Epidermal melanocyte (primary cell): ENCODE data around the gene ERBB3.
"Not testable (repeated sequence)": the region's sequence is repeated elsewhere in the genome, so short reads cannot be mapped to it uniquely, and the experiment has no call there.

Experiments
- DNase-seq: peaks from one replicate; pipeline ENCODE4 v3.0.0; 2011; ENCODE audit warnings: low spot score; ENCODE audit not compliant: insufficient read length

ERBB3 gene

DNA sequence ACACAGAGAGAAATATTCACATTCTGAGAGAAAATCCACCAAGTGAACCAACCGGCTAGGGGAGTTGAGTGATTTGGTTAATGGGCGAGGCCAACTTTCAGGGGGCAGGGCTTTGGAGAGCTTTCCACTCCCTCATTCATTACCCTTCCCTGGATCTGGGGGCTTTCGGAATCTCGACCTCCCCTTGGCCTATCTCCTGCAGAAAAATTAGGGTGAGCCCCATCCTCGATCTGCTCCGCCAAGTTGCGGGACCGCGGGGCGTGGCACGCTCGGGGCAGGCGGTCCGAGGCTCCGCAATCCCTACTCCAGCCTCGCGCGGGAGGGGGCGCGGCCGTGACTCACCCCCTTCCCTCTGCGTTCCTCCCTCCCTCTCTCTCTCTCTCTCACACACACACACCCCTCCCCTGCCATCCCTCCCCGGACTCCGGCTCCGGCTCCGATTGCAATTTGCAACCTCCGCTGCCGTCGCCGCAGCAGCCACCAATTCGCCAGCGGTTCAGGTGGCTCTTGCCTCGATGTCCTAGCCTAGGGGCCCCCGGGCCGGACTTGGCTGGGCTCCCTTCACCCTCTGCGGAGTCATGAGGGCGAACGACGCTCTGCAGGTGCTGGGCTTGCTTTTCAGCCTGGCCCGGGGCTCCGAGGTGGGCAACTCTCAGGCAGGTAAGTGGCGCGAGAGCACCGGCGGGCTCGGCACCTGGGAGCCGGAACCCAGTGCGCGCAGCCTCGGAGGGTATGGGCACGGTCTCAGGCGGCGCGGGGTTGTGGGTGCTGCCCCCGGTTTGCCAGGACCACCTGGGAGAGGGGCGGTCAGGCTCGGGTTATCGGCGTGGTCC is at the start of gene ERBB3:
Gene ERBB3 (plus strand): TSS at position 443 of the 833 bp plus-strand sequence. CDS start 136 bp downstream, at position 579.
- peak; percentile 63 for DNase-seq

DNA sequence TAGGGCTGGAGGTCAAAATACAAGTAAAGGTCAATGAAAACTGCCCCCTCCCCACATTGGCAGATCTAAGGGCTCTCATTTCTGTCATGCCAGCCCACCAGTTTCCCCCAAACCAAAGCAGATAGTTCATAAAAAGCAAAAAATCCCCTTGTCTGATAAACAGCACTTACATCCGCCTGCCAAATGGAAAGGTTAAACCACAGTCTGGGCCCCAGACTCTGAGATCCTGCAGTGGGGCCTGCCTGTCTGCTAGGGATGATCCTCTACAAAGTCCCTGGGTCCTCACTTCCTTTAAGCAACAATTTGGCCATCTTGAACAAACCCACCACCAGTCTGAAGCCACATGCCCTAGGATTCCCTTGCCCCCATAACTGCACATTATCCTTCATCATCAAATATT is 48.0 kb upstream of the ERBB3 start:
- no peak for DNase-seq

DNA sequence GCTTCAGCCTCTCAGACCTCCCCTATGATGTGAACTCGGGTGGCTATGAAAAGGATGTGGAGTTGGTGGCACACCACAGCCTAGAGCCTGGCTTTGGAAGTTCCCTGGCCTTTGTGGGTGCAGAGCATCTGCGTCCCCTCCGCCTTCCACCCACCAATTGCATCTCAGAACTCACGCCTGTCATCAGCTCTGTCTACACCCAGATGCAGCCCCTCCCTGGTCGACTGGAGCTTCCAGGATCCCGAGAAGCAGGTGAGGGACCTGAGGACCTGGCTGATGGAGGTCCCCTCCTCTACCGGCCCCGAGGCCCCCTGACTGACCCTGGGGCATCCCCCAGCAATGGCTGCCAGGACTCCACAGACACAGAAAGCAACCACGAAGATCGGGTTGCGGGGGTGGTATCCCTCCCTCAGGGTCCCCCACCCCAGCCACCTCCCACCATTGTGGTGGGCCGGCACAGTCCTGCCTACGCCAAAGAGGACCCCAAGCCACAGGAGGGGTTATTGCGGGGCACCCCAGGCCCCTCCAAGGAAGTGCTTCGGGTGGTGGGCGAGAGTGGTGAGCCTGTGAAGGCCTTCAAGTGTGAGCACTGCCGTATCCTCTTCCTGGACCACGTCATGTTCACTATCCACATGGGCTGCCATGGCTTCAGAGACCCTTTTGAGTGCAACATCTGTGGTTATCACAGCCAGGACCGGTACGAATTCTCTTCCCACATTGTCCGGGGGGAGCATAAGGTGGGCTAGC is 45.2 kb upstream of the ERBB3 start:
- no peak for DNase-seq

DNA sequence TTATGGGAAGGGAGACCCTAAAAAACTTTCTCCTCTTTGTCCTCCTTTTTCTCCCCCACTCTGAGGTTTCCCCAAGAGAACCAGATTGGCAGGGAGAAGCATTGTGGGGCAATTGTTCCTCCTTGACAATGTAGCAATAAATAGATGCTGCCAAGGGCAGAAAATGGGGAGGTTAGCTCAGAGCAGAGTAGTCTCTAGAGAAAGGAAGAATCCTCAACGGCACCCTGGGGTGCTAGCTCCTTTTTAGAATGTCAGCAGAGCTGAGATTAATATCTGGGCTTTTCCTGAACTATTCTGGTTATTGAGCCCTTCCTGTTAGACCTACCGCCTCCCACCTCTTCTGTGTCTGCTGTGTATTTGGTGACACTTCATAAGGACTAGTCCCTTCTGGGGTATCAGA is 42.8 kb upstream of the ERBB3 start:
- DNase-seq = no peak

DNA sequence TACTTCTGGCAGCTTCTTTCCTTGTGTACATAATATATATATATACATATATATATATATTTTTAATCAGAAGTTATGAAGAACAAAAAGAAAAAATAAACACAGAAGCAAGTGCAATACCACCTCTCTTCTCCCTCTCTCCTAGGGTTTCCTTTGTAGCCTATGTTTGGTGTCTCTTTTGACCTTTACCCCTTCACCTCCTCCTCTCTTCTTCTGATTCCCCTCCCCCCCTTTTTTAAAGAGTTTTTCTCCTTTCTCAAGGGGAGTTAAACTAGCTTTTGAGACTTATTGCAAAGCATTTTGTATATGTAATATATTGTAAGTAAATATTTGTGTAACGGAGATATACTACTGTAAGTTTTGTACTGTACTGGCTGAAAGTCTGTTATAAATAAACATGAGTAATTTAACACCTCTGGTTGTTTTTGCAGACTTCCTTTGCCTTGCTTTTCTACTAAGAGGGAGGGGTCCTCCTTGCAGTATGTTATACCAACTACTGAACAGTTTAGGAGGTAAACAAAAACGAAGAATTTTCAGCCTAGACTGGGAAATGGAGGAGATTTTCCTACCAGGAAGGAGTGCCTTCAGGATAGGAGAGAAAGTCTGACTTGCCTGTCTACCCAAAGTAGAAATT is 41.8 kb upstream of the ERBB3 start:
- DNase-seq = no peak

DNA sequence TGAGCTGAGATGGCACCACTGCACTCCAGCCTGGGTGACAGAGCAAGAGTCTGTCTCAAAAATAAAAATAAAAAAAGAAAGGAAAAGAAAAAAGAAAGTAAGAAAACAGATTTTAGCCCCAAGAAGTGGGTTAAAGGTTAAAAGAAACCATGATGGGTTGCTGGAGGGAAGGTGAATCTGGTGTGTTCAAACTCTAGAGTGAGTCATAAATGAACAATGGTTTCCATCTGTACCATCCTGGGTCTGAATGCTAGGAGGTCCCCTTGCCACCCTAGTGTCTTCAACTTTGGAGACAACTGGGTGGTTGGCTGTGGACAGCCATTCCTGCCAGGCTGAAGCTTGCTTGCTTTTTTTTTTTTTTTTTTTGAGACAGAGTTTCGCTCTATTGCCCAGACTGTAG is 39.8 kb upstream of the ERBB3 start:
- no peak for DNase-seq

DNA sequence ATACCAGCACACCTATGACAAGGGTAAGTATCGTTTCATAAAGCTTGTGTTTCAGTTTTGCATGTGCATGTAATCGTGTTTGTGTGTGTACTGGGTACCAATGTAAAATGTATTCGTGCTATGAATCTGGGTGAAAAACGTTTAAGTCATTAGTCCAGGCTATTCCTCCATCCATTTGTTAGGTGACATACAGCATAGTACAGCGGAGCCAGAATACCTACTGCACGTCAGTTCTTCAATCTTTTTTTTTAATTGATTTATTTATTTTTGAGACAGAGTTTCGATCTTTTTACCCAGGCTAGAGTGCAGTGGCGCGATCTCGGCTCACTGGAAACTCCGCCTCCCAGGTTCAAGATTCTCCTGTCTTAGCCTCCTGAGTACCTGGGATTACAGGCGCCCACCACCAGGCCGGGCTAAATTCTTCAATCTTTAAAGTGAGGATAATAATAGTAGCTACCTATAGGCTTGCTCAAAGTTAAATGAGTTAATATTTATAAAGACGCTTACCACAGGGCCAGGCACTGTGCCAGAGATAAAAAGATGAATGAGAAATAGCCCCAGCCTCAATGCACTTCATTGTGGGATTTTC is 38.9 kb upstream of the ERBB3 start:
- DNase-seq = no peak

DNA sequence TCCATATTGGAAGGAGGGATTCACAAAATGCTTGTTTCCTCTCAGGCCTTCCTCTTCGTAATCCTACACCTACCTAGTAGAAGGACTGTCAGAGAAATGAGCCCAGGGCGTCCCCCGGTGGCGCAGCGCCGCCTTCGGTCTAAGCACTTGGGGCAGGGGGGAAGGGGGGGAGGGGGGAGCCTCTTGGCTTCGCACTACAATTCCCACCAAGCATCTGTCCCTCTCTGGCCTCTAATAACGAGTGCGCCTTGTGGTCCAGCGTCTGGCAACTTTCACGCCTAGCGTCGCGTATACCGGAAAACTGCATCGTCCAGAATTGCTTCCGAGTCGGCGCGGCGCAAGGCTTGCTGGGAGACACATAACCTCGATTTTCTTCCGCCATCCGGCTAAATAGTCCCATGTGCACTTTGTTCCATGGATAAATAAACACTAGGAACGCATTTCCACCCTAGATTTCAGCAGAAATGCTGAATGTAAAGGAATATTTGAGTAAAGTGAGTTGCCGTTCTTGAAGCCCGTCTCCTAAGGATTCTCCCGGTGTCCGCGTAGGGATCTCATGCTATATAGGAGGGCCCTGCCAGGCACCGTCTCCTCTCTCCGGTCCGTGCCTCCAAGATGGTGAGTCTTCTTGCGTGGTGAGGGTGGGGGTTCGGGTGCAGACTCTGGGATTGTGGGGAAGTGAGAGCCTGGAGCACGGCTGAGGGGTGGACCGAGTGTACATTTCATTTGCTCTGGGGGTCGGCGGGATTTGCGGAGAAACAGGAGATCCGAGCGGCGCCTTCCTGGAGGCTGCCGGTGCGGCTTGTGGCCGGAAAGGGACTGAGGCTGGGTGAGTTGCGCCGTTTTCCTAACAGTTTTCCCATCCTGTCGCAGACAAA is 38.2 kb upstream of the ERBB3 start, which contains the start of gene RPS26:
Gene RPS26 (plus strand): TSS at position 367 of the 878 bp plus-strand sequence. CDS start 249 bp downstream, at position 616.
- peak; percentile 80 for DNase-seq

DNA sequence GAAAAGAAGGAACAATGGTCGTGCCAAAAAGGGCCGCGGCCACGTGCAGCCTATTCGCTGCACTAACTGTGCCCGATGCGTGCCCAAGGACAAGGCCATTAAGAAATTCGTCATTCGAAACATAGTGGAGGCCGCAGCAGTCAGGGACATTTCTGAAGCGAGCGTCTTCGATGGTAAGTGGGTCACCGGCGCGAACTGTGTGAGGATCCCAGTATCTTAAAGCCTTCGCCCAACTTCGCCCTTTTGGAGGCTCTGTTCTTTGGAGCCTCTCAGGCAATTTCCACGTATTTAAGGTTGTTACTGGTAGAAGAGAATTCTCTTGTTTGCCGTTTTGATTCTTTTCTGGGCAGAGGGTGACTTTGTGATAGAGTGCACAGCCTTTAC is 37.5 kb upstream of the ERBB3 start:
- DNase-seq = not testable (repeated sequence)

DNA sequence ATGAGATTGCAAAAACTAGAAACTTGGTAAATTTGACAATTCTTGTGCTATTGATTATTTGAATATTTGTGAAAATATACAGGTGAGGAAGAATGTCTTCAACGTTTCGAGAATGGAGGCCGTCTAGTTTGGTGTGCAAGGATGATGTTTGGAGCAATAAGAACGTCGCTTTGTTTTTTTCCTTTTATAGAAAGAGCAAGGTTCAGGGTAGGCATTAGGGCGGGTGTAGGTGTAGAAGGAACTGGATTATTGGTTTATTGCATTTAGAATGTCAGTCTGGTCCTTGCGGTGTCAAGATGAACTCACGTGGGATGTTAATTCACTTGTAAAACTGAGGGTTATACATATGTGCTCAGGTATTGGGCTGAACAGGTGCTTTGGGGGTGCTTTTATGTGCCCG is 37.1 kb upstream of the ERBB3 start:
- DNase-seq = no peak

DNA sequence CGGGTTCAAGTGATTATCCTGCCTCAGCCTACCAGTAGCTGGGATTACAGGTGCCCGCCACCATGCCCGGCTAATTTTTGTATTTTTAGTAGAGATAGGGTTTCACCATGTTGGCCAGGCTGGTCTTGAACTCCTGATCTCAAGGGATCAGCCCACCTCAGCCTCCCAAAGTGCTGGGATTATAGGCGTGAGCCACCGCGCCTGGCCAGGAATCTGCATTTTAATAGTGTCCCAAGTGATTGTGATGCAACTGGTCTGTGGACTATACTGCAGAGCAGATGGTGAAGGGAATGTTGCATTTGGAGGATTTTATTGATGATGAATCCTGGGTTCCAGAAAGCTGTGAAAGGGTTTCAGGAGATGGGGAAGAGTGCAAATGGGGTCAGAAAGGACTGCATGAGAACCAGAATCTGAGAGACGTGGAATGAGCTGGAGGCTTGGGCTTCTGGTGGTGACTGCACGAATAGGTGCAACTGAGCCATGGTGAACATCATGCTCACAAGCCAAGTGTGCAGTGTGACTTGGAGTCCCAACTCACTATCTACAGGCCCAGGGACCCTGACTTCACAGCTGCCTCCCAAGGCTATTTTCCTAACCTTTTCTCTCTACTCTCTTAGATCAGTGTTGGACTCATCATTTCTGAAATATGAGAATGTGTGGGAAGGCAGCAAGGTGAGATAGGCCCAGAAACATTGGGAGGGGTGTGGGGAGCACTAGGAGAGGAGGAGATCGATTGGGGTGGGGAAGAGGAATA is 33.8 kb upstream of the ERBB3 start:
- no peak for DNase-seq

DNA sequence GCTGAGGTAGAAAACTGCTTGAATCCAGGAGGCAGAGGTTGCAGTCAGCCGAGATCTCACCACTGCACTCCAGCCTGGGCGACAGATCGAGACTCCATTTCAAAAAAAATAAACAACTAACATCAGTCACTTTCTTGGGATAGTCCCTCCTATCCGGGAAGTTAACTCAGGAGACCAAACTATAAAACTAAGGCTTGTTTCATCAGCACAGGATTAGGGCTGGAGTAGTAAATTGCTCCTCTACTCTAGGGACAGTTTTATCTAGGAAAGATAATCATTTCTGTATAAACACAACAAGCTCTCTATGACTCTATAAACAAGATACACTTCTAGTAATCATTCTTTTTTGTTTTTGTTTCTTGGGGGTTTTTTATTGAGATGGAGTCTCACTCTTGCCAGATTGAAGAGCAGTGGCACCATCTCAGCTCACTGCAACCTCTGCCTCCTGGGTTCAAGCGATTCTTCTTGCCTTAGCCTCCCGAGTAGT is 26.5 kb upstream of the ERBB3 start:
- no peak for DNase-seq

DNA sequence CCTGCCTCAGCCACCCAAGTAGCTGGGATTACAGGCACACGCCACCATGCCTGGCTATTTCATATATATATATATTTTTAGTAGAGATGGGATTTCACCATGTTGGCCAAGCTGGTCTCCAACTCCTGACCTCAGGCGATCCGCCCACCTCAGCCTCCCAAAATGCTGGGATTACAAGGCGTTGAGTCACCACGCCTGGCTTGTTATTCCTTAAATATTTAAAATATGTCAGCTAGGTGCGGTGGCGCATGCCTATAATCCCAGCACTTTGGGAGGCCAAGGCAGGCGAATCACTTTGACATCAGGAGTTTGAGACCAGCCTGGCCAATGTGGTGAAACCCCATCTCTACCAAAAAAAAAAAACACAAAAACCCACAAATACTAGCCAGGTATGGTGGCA is 20.0 kb upstream of the ERBB3 start:
- not testable (repeated sequence) for DNase-seq

DNA sequence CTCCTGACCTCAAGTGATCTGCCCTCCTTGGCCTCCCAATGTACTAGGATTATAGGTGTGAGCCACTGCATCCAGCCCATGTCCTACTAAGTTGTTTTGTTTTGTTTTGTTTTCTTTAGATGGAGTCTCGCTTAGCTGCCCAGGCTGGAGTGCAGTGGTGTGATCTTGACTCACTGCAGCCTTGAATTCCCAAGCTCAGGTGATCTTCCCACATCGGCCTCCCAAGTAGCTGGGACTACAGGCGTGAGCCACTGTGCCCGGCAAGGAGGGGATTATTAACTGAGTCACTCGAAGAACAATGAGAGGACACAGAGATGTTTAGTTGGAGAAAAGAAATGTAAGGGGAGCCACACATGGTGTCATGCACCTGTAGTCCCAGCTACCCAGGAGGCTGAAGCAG is 18.0 kb upstream of the ERBB3 start:
- no peak for DNase-seq

DNA sequence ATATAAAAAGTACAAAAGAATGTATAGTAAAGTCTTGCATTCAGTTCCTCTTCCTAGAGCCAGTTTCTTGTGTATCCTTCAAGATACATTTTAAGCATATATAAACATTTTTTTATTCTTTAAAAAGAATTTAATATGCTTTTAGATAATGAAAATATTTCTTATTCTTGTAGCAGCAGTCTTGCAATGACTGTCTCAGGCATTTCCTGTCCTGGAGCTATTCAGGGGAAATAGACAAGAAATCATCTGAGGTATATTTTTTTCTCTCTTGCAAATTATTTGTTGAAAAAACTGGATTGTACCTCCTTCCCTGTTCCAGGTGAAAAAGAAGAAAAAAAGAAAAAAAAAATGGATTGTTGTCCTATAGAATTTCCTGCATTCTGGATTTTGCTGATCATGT is 17.0 kb upstream of the ERBB3 start:
- DNase-seq = no peak

DNA sequence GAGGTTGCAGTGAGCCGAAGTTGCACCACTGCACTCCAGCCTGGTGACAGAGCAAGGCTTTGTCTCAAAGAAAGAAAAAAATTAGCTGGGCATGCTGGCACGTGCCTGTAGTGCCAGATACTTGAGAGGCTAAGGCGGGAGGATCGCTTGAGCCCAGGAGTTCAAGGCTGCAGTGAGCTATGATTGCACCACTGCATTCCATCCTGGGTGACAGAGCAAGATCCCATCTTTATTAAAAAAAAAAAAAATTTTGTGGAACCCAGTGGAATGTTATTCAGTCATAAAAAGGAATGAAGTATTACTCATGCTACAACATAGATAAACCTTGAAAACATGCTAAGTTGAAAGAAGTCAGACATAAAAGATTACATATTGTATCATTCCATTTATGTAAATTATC is 8.3 kb upstream of the ERBB3 start:
- DNase-seq = no peak

DNA sequence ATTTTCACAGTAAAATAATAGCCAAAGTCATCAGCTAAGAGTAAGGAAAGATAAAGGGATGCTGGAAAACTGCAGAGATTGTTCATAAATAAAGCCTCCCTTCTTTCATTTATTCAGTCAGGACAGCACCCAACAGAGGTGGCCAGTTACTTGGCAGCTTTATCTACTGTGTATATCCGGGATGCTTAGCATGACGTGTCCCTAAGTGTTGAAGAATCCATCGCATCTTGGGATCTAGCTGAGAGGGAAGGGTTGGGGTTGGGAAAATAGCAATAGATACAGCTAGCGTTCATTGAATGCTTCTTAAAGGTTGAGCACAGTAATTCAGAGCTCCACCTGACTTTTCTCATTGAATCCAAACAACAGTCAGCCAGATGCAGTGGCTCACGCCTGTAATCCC is 5.6 kb upstream of the ERBB3 start:
- no peak for DNase-seq

DNA sequence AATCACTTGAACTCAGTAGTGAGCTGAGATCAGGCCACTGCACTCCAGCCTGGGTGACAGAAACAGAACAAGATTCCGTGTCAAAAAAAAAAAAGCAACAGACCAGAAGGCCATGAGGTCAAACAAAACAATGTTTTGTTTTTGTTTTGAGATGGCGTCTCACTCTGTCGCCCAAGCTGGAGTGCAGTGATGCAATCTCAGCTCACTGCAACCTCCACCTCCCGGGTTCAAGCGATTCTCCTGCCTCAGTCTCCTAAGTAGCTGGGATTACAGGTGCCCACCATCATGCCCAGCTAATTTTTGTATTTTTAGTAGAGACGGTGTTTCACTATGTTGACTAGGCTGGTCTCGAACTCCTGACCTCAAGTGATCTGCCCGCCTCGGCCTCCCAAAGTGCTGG is 2.0 kb upstream of the ERBB3 start:
- not testable (repeated sequence) for DNase-seq

DNA sequence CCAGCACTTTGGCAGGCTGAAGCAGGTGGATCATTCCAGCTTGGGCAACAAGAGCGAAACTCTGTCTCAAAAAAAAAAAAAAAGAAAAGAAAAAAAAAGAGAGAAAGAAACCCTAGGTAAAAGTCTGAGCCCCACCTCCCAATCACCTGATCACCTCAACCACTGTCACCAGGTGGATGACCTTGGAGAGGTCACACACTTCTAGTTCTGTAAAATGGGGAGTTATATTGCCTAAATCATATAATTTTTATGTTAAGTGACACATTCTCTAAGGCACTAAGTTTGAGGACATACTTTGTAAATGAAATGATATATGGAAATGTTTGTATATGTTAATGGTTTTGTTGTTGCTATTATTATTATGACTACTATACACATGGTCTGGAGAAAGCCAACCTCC is 1.5 kb upstream of the ERBB3 start:
- DNase-seq = no peak
